Esophagus squamous epithelium (tissue), 5 donors: ENCODE measurements around the gene UFSP1. TPM values are rescaled to one million over a fixed set of nuclear protein-coding genes. Genes with fewer than 3 reads are reported as not detected.

Experiments
- DNase-seq: peaks from one replicate; lab custom pipeline; 2025; lab: John Stamatoyannopoulos, UW
- H3K27ac ChIP-seq, 4 donors: fragments of 200-600 bp; sonication (generic); one replicate each; pipeline ENCODE4 v1.5.1; 2016 to 2019; ENCODE audit warnings: mild to moderate bottlenecking in 1 of 4
- H3K27me3 ChIP-seq, 4 donors: fragments of 200-600 bp; sonication (generic); 1 replicate in 3 of 4; 2 replicates in 1 of 4; pipeline versions ENCODE4 v1.5.1 to v1.6.0; 2017 to 2021; ENCODE audit warnings: antibody characterized with exemption in 1 of 4
- H3K36me3 ChIP-seq, 3 donors: fragments of 200-600 bp; sonication (generic); one replicate each; pipeline ENCODE4 v1.5.1; 2016 to 2019
- H3K4me1 ChIP-seq, 3 donors: fragments of 200-600 bp; sonication (generic); one replicate each; pipeline ENCODE4 v1.5.1; 2017 to 2019
- H3K4me3 ChIP-seq, 4 donors: fragments of 200-600 bp; sonication (generic); 1 replicate in 3 of 4; 2 replicates in 1 of 4; pipeline ENCODE4 v1.5.1; 2016 to 2019; ENCODE audit warnings: mild to moderate bottlenecking in 2 of 4, moderate library complexity in 1 of 4
- H3K9me3 ChIP-seq, 3 donors: fragments of 200-600 bp; sonication (generic); one replicate each; pipeline ENCODE4 v1.5.1; 2016 to 2019
- POLR2A ChIP-seq, 4 donors: fragments of 450-650 bp; IDR thresholded peaks; one replicate each; pipeline ENCODE4 v1.6.1; 2017; ENCODE audit warnings: antibody characterized with exemption in 4 of 4, mild to moderate bottlenecking in 4 of 4, moderate library complexity in 3 of 4
- WGBS, 2 donors: methylation state at CpG; one replicate each; pipeline ENCODE4 v1.1.5; 2018; 5-methylcytosine and 5-hydroxymethylcytosine counted together
- intact Hi-C: fragments of 100-400 bp; cut with DNase I; formaldehyde crosslinking; loops from one replicate; pipeline ENCODE4 v1.15.0; 2022
- small RNA-seq, 4 donors: library from RNA; depleted of rRNA; stranded (forward); fragments of <200 nt; gene quantifications; one replicate each; pipeline ENCODE3, GENCODE V24; 2016
- total RNA-seq, 4 donors: library from RNA; depleted of rRNA; stranded (reverse); fragments of >200 nt; gene quantifications; one replicate each; pipeline ENCODE4 v1.1.0, GENCODE V29; 2016
- TF ChIP-seq, protein P1 (sequence below), 6 experiments: fragments of 450-650 bp in 4 of 6; fragments of 200-600 bp in 2 of 6; sonication (generic) in 2 of 6; IDR thresholded peaks; one replicate each; pipeline ENCODE4 v1.5.1; 2016 to 2019; ENCODE audit warnings: antibody characterized with exemption in 6 of 6, mild to moderate bottlenecking in 4 of 6, moderate library complexity in 4 of 6
- donor health status: DM: yes; HTN: yes; CAD: no.

UFSP1 gene
- total RNA-seq, 4 donors from 2014 or later: 1.3 to 8.4 (median 5.5) TPM

DNA sequence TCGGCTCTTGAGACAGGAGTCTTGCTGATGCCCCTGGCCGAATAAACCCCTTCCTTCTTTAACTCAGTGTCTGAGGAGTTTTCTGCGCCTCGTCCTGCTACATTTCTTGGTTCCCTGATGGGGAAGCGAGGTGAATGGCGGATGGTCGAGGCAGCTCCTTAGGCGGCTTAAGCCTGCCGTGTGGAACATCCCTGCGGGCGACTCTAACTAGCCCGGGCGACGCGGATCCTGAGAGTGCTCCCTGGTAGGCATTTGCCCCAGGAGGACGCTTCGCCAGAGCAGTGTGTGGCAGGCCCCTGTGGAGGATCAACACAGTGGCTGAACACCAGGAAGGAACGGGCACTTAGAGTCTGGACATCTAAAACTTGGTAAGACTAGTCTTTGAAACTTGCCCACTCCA is 50.2 kb downstream of the UFSP1 start:
- H3K36me3 ChIP-seq: no peaks in the 10 kb centered on the region
- no peaks in the 10 kb centered on the region for H3K27me3 ChIP-seq
- no peak overlapping the region for H3K4me3 ChIP-seq
- H3K27ac ChIP-seq: no peak overlapping the region
- TF ChIP-seq POLR2A (IDR thresholded peaks at IDR 0.05): no peak
- TF ChIP-seq, protein P1, sequence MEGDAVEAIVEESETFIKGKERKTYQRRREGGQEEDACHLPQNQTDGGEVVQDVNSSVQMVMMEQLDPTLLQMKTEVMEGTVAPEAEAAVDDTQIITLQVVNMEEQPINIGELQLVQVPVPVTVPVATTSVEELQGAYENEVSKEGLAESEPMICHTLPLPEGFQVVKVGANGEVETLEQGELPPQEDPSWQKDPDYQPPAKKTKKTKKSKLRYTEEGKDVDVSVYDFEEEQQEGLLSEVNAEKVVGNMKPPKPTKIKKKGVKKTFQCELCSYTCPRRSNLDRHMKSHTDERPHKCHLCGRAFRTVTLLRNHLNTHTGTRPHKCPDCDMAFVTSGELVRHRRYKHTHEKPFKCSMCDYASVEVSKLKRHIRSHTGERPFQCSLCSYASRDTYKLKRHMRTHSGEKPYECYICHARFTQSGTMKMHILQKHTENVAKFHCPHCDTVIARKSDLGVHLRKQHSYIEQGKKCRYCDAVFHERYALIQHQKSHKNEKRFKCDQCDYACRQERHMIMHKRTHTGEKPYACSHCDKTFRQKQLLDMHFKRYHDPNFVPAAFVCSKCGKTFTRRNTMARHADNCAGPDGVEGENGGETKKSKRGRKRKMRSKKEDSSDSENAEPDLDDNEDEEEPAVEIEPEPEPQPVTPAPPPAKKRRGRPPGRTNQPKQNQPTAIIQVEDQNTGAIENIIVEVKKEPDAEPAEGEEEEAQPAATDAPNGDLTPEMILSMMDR (IDR thresholded peaks at IDR 0.05): no peak
- WGBS, 2 donors: 92 to 98% methylated on average over 5 to 10 of the region's 18 CpGs
- H3K4me1 ChIP-seq: peaks cover 8 to 21% (median 11%) of the 10 kb centered on the region in 3 donors
- DNase-seq: no peak
- intact Hi-C loops: no loop called here
- no peaks in the 10 kb centered on the region for H3K9me3 ChIP-seq

Small RNAs within 50 kb of the gene (small RNA-seq; reads per million reads assigned to genes)
- gene RN7SL549P (0 reads per million in 4 donors), gene RPS29P15 (0 reads per million in 4 donors)

Other genes starting within 250 kb of the UFSP1 start
- gene TFR2, start 248.2 kb downstream of the UFSP1 start, total RNA-seq: 1 to 10 TPM in 1 of 4 donors, under 1 TPM in 3; 0.38 to 1.1 (median 0.84) TPM
- gene ACTL6B, start 233.3 kb downstream of the UFSP1 start, total RNA-seq: not detected
- gene GNB2, start 216.0 kb downstream of the UFSP1 start, total RNA-seq: 100 to 1,000 TPM; 186 to 306 (median 226) TPM
- 10 to 100 TPM in 3 of 4 donors, 1 to 10 TPM in 1; 8.0 to 24.2 (median 13.8) TPM for gene GIGYF1, start 195.5 kb downstream of the UFSP1 start, total RNA-seq
- gene POP7, start 183.6 kb downstream of the UFSP1 start, total RNA-seq: 10 to 100 TPM; 28.0 to 36.7 (median 30.0) TPM
- gene EPO, start 169.2 kb downstream of the UFSP1 start, total RNA-seq: not detected
- gene ZAN, start 156.1 kb downstream of the UFSP1 start, total RNA-seq: under 1 TPM in 1 of 4 donors, not detected in 3; 0.04 TPM
- 10 to 100 TPM; 29.1 to 55.0 (median 36.5) TPM for gene EPHB4, start 62.2 kb downstream of the UFSP1 start, total RNA-seq
- gene SLC12A9, start 37.0 kb downstream of the UFSP1 start, total RNA-seq: 10 to 100 TPM in 3 of 4 donors, 1 to 10 TPM in 1; 9.9 to 19.6 (median 17.3) TPM
- 100 to 1,000 TPM in 2 of 4 donors, 10 to 100 TPM in 2; 81.4 to 109 (median 93.7) TPM for gene TRIP6, start 22.3 kb downstream of the UFSP1 start, total RNA-seq
- gene SRRT, start 14.6 kb downstream of the UFSP1 start, total RNA-seq: 10 to 100 TPM; 53.8 to 91.0 (median 68.4) TPM
- 1 to 10 TPM in 3 of 4 donors, under 1 TPM in 1; 0.22 to 1.5 (median 1.3) TPM for gene ACHE, start 6.2 kb upstream of the UFSP1 start, total RNA-seq
- under 1 TPM in 1 of 4 donors, not detected in 3; under 0.01 TPM for gene MUC3A, start 59.8 kb upstream of the UFSP1 start, total RNA-seq
- under 1 TPM in 1 of 4 donors, not detected in 3; 0.11 TPM for gene MUC12, start 79.8 kb upstream of the UFSP1 start, total RNA-seq
- not detected for gene MUC17, start 130.4 kb upstream of the UFSP1 start, total RNA-seq
- gene TRIM56, start 195.8 kb upstream of the UFSP1 start, total RNA-seq: 10 to 100 TPM; 12.1 to 19.6 (median 13.6) TPM
- 1 to 10 TPM; 1.1 to 4.8 (median 3.1) TPM for gene SERPINE1, start 237.4 kb upstream of the UFSP1 start, total RNA-seq